ENCODE data around the gene ANTXR2. TPM values are rescaled to one million over a fixed set of nuclear protein-coding genes. Genes with fewer than 3 reads are reported as not detected.
A peak's percentile ranks its signal among the peaks of the same experiment; 100 is the strongest.

The ANTXR2 gene
- total and polyA plus RNA-seq, 9 of the 15 experiments (the other 6 are each of a cell fraction or from before 2014, with no cell fraction given), result 10.1 to 83.8 (median 60.3) TPM

DNA sequence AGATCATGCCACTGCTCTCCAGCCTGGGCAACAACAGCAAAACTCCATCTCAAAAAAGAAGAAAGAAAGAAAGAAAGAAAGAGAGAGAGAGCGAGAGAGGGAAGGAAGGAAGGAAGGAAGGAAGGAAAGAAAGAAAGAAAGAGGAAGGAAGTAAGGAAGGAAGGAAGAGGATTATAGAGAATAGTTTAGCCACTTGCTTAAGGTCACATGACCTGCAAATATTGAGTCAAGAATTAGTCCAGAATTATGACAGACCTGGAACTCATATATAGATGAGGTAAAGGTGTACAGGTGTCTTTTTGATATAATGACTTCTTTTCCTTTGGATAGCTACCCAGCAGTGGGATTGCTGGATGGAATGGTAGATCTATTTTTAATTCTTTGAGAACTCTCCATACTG, 25.6 kb upstream of the ANTXR2 start:
- WGBS (ENCODE audit: insufficient coverage, low coverage, missing lambda C conversion rate), result 50% methylated on average over 1 of the region's 1 CpG
- Histone ChIP-seq H3K79me2 (ENCODE audit: control insufficient read depth, insufficient read depth, low read length) (no peaks in the 10 kb centered on the region), H2AFZ (ENCODE audit: low read depth, low read length) (no peak overlapping the region), H3K4me2 (ENCODE audit: insufficient read depth, low read length) (no peak overlapping the region), H3K36me3 (ENCODE audit: control insufficient read depth, insufficient read depth, low read length) (no peaks in the 10 kb centered on the region), H3K4me3 (no peak overlapping the region), H3K27ac (ENCODE audit: extremely low read depth, low read depth, low read length) (no peak overlapping the region), H3K9me3 (replicated peaks; ENCODE audit: control insufficient read depth, insufficient read depth, low read depth, low read length) (no peaks in the 10 kb centered on the region), H3K4me1 (replicated peaks in 1 of 2; ENCODE audit: control insufficient read depth in 2 of 2, insufficient read depth in 2 of 2, low read length in 2 of 2) (peaks cover 0 to 20% of the 10 kb centered on the region in 2 experiments; a peak in 4 of 5 replicates), H3K9ac (ENCODE audit: insufficient read depth in 1 of 2, low read depth in 2 of 2, low read length in 2 of 2) (no peak overlapping the region), H3K27me3 (ENCODE audit: control insufficient read depth in 2 of 2, insufficient read depth in 2 of 2, low read length in 2 of 2) (no peaks in the 10 kb centered on the region), H3K9me1 (ENCODE audit: control insufficient read depth, insufficient read depth, low read length) (no peaks in the 10 kb centered on the region), H4K20me1 (replicated peaks; ENCODE audit: control insufficient read depth, insufficient read depth, low read length) (no peaks in the 10 kb centered on the region)
- DNase-seq (ENCODE audit: extremely low read depth in 1 of 4, low spot score in 3 of 4), result no peak
- no peak for FAIRE-seq
- no TSS peak for BruUV-seq (replicated peaks)
- intact Hi-C loops (cut with micrococcal nuclease), result no loop called here
- no peak for ATAC-seq
- POLR2A ChIA-PET, result interaction anchor here (0.9 kb wide), 1 partner anchor 12 kb away, joined by 3 read pairs; no protein-coding TSS in a partner anchor
- in situ Hi-C loops (cut with MboI), result no loop called here
- CTCF ChIA-PET (ENCODE audit: low intra/inter-chr PET ratio), result no interaction called here
- TF ChIP-seq, protein P1, sequence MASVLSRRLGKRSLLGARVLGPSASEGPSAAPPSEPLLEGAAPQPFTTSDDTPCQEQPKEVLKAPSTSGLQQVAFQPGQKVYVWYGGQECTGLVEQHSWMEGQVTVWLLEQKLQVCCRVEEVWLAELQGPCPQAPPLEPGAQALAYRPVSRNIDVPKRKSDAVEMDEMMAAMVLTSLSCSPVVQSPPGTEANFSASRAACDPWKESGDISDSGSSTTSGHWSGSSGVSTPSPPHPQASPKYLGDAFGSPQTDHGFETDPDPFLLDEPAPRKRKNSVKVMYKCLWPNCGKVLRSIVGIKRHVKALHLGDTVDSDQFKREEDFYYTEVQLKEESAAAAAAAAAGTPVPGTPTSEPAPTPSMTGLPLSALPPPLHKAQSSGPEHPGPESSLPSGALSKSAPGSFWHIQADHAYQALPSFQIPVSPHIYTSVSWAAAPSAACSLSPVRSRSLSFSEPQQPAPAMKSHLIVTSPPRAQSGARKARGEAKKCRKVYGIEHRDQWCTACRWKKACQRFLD (CRISPR knock-in tag; IDR thresholded peaks at IDR 0.05), result no peak
- TF ChIP-seq, protein P2, sequence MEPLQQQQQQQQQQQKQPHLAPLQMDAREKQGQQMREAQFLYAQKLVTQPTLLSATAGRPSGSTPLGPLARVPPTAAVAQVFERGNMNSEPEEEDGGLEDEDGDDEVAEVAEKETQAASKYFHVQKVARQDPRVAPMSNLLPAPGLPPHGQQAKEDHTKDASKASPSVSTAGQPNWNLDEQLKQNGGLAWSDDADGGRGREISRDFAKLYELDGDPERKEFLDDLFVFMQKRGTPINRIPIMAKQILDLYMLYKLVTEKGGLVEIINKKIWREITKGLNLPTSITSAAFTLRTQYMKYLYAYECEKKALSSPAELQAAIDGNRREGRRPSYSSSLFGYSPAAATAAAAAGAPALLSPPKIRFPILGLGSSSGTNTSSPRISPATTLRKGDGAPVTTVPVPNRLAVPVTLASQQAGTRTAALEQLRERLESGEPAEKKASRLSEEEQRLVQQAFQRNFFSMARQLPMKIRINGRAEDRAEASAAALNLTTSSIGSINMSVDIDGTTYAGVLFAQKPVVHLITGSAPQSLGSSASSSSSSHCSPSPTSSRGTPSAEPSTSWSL (CRISPR knock-in tag; IDR thresholded peaks at IDR 0.05; ENCODE audit: borderline replicate concordance), result no peak
- no peak for TF ChIP-seq ZNF699 (CRISPR knock-in tag; IDR thresholded peaks at IDR 0.05; ENCODE audit: insufficient replicate concordance)
- TF ChIP-seq, protein P3, sequence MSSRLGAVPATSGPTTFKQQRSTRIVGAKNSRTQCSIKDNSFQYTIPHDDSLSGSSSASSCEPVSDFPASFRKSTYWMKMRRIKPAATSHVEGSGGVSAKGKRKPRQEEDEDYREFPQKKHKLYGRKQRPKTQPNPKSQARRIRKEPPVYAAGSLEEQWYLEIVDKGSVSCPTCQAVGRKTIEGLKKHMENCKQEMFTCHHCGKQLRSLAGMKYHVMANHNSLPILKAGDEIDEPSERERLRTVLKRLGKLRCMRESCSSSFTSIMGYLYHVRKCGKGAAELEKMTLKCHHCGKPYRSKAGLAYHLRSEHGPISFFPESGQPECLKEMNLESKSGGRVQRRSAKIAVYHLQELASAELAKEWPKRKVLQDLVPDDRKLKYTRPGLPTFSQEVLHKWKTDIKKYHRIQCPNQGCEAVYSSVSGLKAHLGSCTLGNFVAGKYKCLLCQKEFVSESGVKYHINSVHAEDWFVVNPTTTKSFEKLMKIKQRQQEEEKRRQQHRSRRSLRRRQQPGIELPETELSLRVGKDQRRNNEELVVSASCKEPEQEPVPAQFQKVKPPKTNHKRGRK (tag; IDR thresholded peaks at IDR 0.05), result peak; percentile 49
- no peak for TF ChIP-seq TAF9B (IDR thresholded peaks at IDR 0.05; ENCODE audit: partially characterized antibody)
- TF ChIP-seq, protein P4, sequence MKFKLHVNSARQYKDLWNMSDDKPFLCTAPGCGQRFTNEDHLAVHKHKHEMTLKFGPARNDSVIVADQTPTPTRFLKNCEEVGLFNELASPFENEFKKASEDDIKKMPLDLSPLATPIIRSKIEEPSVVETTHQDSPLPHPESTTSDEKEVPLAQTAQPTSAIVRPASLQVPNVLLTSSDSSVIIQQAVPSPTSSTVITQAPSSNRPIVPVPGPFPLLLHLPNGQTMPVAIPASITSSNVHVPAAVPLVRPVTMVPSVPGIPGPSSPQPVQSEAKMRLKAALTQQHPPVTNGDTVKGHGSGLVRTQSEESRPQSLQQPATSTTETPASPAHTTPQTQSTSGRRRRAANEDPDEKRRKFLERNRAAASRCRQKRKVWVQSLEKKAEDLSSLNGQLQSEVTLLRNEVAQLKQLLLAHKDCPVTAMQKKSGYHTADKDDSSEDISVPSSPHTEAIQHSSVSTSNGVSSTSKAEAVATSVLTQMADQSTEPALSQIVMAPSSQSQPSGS (CRISPR knock-in tag; IDR thresholded peaks at IDR 0.05), result no peak
- no peak for TF ChIP-seq ASH1L (IDR thresholded peaks at IDR 0.05; ENCODE audit: borderline replicate concordance, low read depth, partially characterized antibody)
- TF ChIP-seq TCF3 (CRISPR knock-in tag; IDR thresholded peaks at IDR 0.05), result no peak
- 0 out of 2 replicates have a peak, but pooled peaks have one; percentile 17 for TF ChIP-seq CC2D1A (IDR thresholded peaks at IDR 0.05)
- TF ChIP-seq, protein P5, sequence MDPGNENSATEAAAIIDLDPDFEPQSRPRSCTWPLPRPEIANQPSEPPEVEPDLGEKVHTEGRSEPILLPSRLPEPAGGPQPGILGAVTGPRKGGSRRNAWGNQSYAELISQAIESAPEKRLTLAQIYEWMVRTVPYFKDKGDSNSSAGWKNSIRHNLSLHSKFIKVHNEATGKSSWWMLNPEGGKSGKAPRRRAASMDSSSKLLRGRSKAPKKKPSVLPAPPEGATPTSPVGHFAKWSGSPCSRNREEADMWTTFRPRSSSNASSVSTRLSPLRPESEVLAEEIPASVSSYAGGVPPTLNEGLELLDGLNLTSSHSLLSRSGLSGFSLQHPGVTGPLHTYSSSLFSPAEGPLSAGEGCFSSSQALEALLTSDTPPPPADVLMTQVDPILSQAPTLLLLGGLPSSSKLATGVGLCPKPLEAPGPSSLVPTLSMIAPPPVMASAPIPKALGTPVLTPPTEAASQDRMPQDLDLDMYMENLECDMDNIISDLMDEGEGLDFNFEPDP (CRISPR knock-in tag; IDR thresholded peaks at IDR 0.05), result no peak
- no peak for TF ChIP-seq NFXL1 (CRISPR knock-in tag; IDR thresholded peaks at IDR 0.05)
- TF ChIP-seq MTA1 (IDR thresholded peaks at IDR 0.05; ENCODE audit: borderline replicate concordance), result peak; percentile 18; the same call in 1 of the 2 replicates
- TF ChIP-seq CEBPG (CRISPR knock-in tag; IDR thresholded peaks at IDR 0.05), result no peak
- TF ChIP-seq CEBPG (tag; conservative IDR thresholded peaks at IDR 0.05 in 1 of 2, IDR thresholded peaks at IDR 0.05 in 1 of 2), result no peak

Data from K562 (cell line).